K562 (cell line): Measurements from ENCODE around the gene TMBIM4. TPM values are rescaled to one million over a fixed set of nuclear protein-coding genes. Genes with fewer than 3 reads are reported as not detected.

Experiments used
- CBX5 ChIP-seq: IDR thresholded peaks from 2 replicates; pipeline ENCODE4 v1.6.1; 2014; ENCODE audit warnings: low read depth, borderline replicate concordance
- HNRNPK ChIP-seq: fragments of 200-400 bp; formaldehyde crosslinking; IDR thresholded peaks from one replicate; pipeline ENCODE4 v1.6.1; 2018; ENCODE audit warnings: mild to moderate bottlenecking, low read depth, low read length; ENCODE audit not compliant: poor library complexity, severe bottlenecking
- RBFOX2 ChIP-seq: fragments of 200-400 bp; formaldehyde crosslinking; IDR thresholded peaks from 2 replicates; pipeline ENCODE4 v1.6.1; 2017; ENCODE audit warnings: low read depth, mild to moderate bottlenecking, low read length, moderate library complexity
- STAT5B ChIP-seq: fragments of 250-450 bp; sonication (Bioruptor Pico); IDR thresholded peaks from 2 replicates; pipeline ENCODE4 v1.8.0; 2021; ENCODE audit warnings: mild to moderate bottlenecking, inconsistent platforms
- TBP ChIP-seq: optimal IDR thresholded peaks from 2 replicates; pipeline ENCODE3; 2011; ENCODE audit warnings: low read depth, low read length, improper control_type of control experiment
- polyA plus RNA-seq, 8 experiments: library from polyadenylated mRNA; depleted of rRNA in 4 of 8; stranded (reverse) in 5 of 8; unstranded in 3 of 8; fragments of >200 nt; fragmentation: Nextera tagmentation in 2 of 8; fragmentation: Illumina TruSeq in 1 of 8; extraction: Ambion mirVana in 2 of 8; extraction: Trizol in 1 of 8; gene quantifications; 2 replicates each; pipeline versions ENCODE4 v1.2.1 to v1.2.3, GENCODE V29; 2011 to 2014; ENCODE audit warnings: inconsistent platforms in 1 of 8, missing spikeins in 1 of 8
- total RNA-seq, 7 experiments: library from RNA; depleted of rRNA in 6 of 7; stranded (reverse); fragments of >200 nt in 6 of 7; fragmentation: Illumina TruSeq in 2 of 7; extraction: Trizol in 2 of 7; gene quantifications; 2 replicates each; pipeline versions ENCODE4 v1.2.1 to v1.2.3, GENCODE V29; 2011 to 2021; ENCODE audit warnings: low replicate concordance in 1 of 7
- TF ChIP-seq, protein P1 (sequence below), 3 experiments: fragments of 200-800 bp in 1 of 3; fragments of 250-450 bp in 1 of 3; fragments of 450-650 bp in 1 of 3; sonication (Bioruptor Pico) in 1 of 3; sonication (Bioruptor generic) in 1 of 3; formaldehyde crosslinking in 1 of 3; IDR thresholded peaks; 2 replicates each; pipeline versions ENCODE4 v1.6.1 to v1.8.0; 2016 to 2022; ENCODE audit warnings: mild to moderate bottlenecking in 2 of 3, missing genetic modification characterization in 2 of 3, missing compliant biosample characterization in 1 of 3, moderate library complexity in 1 of 3
- TF ChIP-seq, protein P2 (sequence below): fragments of 450-650 bp; conservative IDR thresholded peaks from 2 replicates; pipeline ENCODE4 v1.6.1; 2016; ENCODE audit warnings: missing genetic modification characterization, low read depth, mild to moderate bottlenecking, missing compliant biosample characterization, moderate library complexity
- TF ChIP-seq, protein P3 (sequence below): fragments of 250-450 bp; sonication (Bioruptor Pico); IDR thresholded peaks from 2 replicates; pipeline ENCODE4 v1.8.0; 2022; ENCODE audit warnings: moderate library complexity, mild to moderate bottlenecking, inconsistent platforms
- TF ChIP-seq, protein P4 (sequence below): sonication (generic); formaldehyde crosslinking; IDR thresholded peaks from 2 replicates; pipeline ENCODE4 v1.8.0; 2023; ENCODE audit warnings: mild to moderate bottlenecking, missing genetic modification reagents
- TF ChIP-seq, protein P5 (sequence below): sonication (generic); formaldehyde crosslinking; IDR thresholded peaks from 2 replicates; pipeline ENCODE4 v1.8.1; 2023; ENCODE audit warnings: mild to moderate bottlenecking, missing genetic modification reagents
- TF ChIP-seq, protein P6 (sequence below), 2 experiments: IDR thresholded peaks; 2 replicates each; pipeline ENCODE4 v1.6.1; 2012; ENCODE audit warnings: improper control_type of control experiment in 2 of 2, low read depth in 2 of 2, low read length in 2 of 2, borderline replicate concordance in 1 of 2

Gene TMBIM4
- total and polyA plus RNA-seq, 9 of the 15 experiments (the other 6 are each of a cell fraction or from before 2014, with no cell fraction given), result 18.6 to 272 (median 50.0) TPM

DNA sequence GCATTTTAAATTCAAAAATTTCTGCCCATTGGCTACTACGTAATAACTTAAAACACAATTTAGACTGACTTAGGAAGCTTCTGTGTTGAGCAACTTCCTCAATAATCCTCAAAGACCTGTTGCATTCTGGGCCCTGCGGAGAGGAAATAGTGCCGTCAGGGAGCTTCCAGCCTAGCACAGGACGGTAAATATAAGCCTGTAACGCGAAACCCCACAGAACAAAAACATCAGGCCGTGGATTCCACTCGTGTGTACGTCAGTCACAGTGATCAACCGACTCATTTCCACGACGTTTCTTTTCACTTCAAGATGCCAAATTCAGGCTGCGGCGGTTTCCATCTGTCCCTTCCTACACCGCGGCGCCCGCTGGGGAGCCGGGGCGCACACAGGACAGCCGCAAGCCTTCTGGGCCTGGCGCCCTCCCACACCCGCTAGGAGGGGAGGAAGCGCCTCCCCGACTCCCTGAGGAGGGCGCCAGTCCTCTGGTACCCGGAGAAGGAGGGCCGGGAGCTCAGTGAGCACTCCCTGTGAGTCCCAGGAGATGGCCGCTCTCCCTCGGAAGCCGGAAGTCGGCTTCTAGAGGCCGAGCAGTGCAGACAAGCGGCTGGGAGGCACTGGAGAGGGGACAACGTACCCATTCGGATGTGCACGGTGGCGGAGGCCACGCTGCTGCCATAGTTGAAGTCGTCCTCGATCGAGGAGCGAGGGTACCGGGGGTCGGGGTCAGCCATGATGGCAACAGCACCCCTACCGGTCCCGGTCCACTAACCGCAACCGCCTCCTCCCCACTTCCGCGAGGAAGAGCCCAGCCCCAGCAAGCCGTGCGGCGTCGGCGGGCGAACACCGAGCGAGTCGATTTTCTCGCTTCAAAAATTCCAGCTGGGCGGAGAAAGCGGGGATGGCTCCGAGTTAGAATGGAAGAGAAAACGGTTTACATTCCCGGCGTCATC lies at the start of gene TMBIM4 (continued):
- TF ChIP-seq RBFOX2 (peak; percentile 98), CBX5 (0 out of 2 replicates have a peak, but pooled peaks have one; percentile 39), TBP (peak; percentile 86), STAT5B (no peak), HNRNPK (no peak)
- TF ChIP-seq, protein P1, sequence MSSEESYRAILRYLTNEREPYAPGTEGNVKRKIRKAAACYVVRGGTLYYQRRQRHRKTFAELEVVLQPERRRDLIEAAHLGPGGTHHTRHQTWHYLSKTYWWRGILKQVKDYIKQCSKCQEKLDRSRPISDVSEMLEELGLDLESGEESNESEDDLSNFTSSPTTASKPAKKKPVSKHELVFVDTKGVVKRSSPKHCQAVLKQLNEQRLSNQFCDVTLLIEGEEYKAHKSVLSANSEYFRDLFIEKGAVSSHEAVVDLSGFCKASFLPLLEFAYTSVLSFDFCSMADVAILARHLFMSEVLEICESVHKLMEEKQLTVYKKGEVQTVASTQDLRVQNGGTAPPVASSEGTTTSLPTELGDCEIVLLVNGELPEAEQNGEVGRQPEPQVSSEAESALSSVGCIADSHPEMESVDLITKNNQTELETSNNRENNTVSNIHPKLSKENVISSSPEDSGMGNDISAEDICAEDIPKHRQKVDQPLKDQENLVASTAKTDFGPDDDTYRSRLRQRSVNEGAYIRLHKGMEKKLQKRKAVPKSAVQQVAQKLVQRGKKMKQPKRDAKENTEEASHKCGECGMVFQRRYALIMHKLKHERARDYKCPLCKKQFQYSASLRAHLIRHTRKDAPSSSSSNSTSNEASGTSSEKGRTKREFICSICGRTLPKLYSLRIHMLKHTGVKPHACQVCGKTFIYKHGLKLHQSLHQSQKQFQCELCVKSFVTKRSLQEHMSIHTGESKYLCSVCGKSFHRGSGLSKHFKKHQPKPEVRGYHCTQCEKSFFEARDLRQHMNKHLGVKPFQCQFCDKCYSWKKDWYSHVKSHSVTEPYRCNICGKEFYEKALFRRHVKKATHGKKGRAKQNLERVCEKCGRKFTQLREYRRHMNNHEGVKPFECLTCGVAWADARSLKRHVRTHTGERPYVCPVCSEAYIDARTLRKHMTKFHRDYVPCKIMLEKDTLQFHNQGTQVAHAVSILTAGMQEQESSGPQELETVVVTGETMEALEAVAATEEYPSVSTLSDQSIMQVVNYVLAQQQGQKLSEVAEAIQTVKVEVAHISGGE (CRISPR knock-in tag; IDR thresholded peaks at IDR 0.05), result peak; percentile 16 to 92 (median 20); a peak in 4 of 6 replicates
- TF ChIP-seq, protein P2, sequence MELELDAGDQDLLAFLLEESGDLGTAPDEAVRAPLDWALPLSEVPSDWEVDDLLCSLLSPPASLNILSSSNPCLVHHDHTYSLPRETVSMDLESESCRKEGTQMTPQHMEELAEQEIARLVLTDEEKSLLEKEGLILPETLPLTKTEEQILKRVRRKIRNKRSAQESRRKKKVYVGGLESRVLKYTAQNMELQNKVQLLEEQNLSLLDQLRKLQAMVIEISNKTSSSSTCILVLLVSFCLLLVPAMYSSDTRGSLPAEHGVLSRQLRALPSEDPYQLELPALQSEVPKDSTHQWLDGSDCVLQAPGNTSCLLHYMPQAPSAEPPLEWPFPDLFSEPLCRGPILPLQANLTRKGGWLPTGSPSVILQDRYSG (tag), result no peak
- TF ChIP-seq, protein P3, sequence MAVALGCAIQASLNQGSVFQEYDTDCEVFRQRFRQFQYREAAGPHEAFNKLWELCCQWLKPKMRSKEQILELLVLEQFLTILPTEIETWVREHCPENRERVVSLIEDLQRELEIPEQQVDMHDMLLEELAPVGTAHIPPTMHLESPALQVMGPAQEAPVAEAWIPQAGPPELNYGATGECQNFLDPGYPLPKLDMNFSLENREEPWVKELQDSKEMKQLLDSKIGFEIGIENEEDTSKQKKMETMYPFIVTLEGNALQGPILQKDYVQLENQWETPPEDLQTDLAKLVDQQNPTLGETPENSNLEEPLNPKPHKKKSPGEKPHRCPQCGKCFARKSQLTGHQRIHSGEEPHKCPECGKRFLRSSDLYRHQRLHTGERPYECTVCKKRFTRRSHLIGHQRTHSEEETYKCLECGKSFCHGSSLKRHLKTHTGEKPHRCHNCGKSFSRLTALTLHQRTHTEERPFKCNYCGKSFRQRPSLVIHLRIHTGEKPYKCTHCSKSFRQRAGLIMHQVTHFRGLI (CRISPR knock-in tag), result no peak
- TF ChIP-seq, protein P4, sequence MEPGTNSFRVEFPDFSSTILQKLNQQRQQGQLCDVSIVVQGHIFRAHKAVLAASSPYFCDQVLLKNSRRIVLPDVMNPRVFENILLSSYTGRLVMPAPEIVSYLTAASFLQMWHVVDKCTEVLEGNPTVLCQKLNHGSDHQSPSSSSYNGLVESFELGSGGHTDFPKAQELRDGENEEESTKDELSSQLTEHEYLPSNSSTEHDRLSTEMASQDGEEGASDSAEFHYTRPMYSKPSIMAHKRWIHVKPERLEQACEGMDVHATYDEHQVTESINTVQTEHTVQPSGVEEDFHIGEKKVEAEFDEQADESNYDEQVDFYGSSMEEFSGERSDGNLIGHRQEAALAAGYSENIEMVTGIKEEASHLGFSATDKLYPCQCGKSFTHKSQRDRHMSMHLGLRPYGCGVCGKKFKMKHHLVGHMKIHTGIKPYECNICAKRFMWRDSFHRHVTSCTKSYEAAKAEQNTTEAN (CRISPR knock-in tag), result no peak
- TF ChIP-seq, protein P5, sequence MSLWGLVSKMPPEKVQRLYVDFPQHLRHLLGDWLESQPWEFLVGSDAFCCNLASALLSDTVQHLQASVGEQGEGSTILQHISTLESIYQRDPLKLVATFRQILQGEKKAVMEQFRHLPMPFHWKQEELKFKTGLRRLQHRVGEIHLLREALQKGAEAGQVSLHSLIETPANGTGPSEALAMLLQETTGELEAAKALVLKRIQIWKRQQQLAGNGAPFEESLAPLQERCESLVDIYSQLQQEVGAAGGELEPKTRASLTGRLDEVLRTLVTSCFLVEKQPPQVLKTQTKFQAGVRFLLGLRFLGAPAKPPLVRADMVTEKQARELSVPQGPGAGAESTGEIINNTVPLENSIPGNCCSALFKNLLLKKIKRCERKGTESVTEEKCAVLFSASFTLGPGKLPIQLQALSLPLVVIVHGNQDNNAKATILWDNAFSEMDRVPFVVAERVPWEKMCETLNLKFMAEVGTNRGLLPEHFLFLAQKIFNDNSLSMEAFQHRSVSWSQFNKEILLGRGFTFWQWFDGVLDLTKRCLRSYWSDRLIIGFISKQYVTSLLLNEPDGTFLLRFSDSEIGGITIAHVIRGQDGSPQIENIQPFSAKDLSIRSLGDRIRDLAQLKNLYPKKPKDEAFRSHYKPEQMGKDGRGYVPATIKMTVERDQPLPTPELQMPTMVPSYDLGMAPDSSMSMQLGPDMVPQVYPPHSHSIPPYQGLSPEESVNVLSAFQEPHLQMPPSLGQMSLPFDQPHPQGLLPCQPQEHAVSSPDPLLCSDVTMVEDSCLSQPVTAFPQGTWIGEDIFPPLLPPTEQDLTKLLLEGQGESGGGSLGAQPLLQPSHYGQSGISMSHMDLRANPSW (CRISPR knock-in tag), result no peak
- TF ChIP-seq, protein P6, sequence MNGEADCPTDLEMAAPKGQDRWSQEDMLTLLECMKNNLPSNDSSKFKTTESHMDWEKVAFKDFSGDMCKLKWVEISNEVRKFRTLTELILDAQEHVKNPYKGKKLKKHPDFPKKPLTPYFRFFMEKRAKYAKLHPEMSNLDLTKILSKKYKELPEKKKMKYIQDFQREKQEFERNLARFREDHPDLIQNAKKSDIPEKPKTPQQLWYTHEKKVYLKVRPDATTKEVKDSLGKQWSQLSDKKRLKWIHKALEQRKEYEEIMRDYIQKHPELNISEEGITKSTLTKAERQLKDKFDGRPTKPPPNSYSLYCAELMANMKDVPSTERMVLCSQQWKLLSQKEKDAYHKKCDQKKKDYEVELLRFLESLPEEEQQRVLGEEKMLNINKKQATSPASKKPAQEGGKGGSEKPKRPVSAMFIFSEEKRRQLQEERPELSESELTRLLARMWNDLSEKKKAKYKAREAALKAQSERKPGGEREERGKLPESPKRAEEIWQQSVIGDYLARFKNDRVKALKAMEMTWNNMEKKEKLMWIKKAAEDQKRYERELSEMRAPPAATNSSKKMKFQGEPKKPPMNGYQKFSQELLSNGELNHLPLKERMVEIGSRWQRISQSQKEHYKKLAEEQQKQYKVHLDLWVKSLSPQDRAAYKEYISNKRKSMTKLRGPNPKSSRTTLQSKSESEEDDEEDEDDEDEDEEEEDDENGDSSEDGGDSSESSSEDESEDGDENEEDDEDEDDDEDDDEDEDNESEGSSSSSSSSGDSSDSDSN (IDR thresholded peaks at IDR 0.05; ENCODE audit: borderline replicate concordance in 1 of 2, low read depth in 2 of 2, low read length in 2 of 2), result peak; percentile 95 to 99; a peak in 3 of 4 replicates
